Coronary artery (tissue), 2 donors: Measurements from ENCODE around the gene ACTN1.
"Not testable (repeated sequence)": the region's sequence is repeated elsewhere in the genome, so short reads cannot be mapped to it uniquely, and the experiment has no call there.

Experiments
- DNase-seq: peaks from one replicate; pipeline ENCODE4 v3.0.0-alpha.2; 2017; ENCODE audit warnings: low spot score
- H3K27ac ChIP-seq, 2 donors: fragments of 200-600 bp; sonication (generic); one replicate each; pipeline ENCODE4 v1.5.1; 2016 to 2019
- H3K4me3 ChIP-seq: fragments of 200-600 bp; sonication (generic); 2 replicates; pipeline ENCODE4 v1.5.1; 2016; ENCODE audit warnings: mild to moderate bottlenecking, moderate library complexity
- TF ChIP-seq, protein P1 (sequence below): fragments of 200-600 bp; sonication (generic); IDR thresholded peaks from one replicate; pipeline ENCODE4 v1.5.1; 2019; ENCODE audit warnings: antibody characterized with exemption

The ACTN1 gene

GRCh38 chr14:68974759-68975347 lies 4.2 kb downstream of the ACTN1 start:
- H3K27ac ChIP-seq = peak overlapping the region; percentile 97 to 100
- H3K4me3 ChIP-seq = peak overlapping the region; percentile 89
- DNase-seq = no peak
- TF ChIP-seq, protein P1, sequence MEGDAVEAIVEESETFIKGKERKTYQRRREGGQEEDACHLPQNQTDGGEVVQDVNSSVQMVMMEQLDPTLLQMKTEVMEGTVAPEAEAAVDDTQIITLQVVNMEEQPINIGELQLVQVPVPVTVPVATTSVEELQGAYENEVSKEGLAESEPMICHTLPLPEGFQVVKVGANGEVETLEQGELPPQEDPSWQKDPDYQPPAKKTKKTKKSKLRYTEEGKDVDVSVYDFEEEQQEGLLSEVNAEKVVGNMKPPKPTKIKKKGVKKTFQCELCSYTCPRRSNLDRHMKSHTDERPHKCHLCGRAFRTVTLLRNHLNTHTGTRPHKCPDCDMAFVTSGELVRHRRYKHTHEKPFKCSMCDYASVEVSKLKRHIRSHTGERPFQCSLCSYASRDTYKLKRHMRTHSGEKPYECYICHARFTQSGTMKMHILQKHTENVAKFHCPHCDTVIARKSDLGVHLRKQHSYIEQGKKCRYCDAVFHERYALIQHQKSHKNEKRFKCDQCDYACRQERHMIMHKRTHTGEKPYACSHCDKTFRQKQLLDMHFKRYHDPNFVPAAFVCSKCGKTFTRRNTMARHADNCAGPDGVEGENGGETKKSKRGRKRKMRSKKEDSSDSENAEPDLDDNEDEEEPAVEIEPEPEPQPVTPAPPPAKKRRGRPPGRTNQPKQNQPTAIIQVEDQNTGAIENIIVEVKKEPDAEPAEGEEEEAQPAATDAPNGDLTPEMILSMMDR = no peak

DNA sequence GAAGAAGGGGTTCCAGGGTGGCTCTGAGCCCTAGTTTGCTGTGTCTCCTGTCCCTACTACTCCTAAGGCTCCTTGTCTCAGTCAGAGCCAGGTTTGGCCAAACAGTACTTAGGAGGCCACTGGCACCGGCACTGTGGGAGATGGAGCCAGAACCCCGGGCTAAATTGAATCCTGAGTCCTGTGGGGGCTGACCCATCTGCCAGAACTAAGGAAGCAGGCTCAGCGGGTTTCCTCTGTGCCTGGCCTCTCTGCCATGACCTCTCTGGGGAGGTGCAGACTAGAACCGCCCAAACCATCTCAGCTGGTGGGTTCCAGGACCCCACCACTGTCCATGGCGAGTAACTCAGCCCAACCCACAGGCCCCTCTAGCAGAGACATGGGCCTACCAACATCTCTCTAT lies 5.5 kb downstream of the ACTN1 start:
- TF ChIP-seq, protein P1 = no peak
- no peak for DNase-seq
- Histone ChIP-seq H3K4me3 (peak overlapping the region; percentile 49), H3K27ac (peak overlapping the region; percentile 97 to 100)

GRCh38 chr14:68973219-68973565 lies 5.9 kb downstream of the ACTN1 start:
- peak overlapping the region; percentile 97 to 100 for H3K27ac ChIP-seq
- peak overlapping the region; percentile 49 for H3K4me3 ChIP-seq
- DNase-seq = not testable (repeated sequence)

DNA sequence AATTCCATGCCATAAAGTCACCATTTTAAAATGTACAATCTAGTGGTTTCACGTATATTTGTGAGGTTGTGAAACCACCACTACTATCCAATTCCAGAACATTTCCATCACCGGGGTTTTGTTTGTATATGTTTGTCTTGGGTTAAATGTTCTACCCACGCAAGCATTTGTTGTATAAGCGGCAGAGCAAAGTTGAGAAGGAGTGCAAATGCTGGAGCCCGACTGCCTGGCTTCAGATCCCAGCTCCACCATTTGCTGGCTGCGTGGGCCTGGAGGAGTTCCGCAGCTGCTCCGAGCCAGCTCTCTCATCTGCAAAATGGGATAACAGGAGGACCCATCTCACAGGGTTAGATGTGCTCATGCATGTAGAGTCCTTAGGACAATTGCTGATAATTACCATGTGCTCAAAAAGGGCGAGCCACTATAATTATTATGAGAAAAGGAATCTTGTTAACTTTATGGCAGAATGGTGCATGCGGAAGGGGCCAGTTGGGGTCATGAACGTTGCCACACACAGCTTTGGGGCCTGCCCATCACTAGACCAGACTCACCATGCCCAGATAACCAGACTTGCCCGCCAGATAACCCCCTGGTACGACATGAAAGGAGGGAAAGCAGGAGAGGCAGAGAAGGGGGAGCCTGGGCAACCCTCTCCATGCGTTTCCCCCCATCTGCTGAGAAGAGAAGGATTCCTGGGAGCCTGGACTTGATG lies 6.4 kb downstream of the ACTN1 start:
- TF ChIP-seq, protein P1 = no peak
- peak overlapping the region; percentile 77 to 97 for H3K27ac ChIP-seq

GRCh38 chr14:68971411-68972035 lies 7.6 kb downstream of the ACTN1 start:
- TF ChIP-seq, protein P1 = no peak
- peak overlapping the region; percentile 27 for H3K4me3 ChIP-seq
- H3K27ac ChIP-seq = peak overlapping the region; percentile 71 to 77
- DNase-seq = no peak

More for the DNA sequence above, 6.4 kb downstream of the ACTN1 start:
- DNase-seq = no peak
- H3K4me3 ChIP-seq = peak overlapping the region; percentile 49

DNA sequence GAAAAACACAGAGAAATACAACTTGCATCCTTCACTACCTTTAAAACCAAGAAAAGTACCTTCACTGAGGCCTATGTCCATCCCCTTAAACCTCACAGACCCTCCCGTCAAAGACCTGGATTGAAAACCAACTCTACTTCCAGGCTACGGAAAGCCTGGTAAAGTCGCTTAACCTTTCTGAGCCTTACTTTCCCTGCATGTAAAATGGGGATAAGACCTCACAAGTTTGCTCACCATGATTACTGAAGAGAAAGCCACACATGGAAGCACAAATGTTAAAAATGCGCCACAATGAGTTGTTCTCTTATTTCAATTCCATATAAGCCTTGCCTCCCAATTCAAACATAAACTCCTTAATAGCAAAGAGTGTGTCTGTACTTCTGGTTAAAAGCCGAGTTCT lies 8.4 kb downstream of the ACTN1 start:
- H3K4me3 ChIP-seq = no peak overlapping the region
- TF ChIP-seq, protein P1 = no peak
- no peak for DNase-seq
- H3K27ac ChIP-seq = peak overlapping the region; percentile 71 to 77

GRCh38 chr14:68970038-68970612 lies 9.0 kb downstream of the ACTN1 start:
- peak overlapping the region; percentile 71 to 77 for H3K27ac ChIP-seq
- no peak for DNase-seq
- TF ChIP-seq, protein P1 = no peak
- peak overlapping the region; percentile 6 for H3K4me3 ChIP-seq
